H7 (cell line): ENCODE results near the gene KDM2A. TPM values are rescaled to one million over a fixed set of nuclear protein-coding genes. Genes with fewer than 3 reads are reported as not detected.
"Not testable (repeated sequence)": the region's sequence is repeated elsewhere in the genome, so short reads cannot be mapped to it uniquely, and the experiment has no call there.

Experiments used
- DNase-seq: peaks from one replicate; pipeline ENCODE4 v3.0.0; 2012
- H3K27me3 ChIP-seq: 2 replicates; pipeline ENCODE4 v1.6.0; 2011; ENCODE audit warnings: mild to moderate bottlenecking, low read length; ENCODE audit not compliant: control insufficient read depth, insufficient read depth
- H3K36me3 ChIP-seq: replicated peaks from 2 replicates; pipeline ENCODE4 v1.5.1; 2011; ENCODE audit warnings: low read length; ENCODE audit not compliant: control insufficient read depth, insufficient read depth
- H3K4me3 ChIP-seq: 2 replicates; pipeline ENCODE4 v1.5.1; 2011; ENCODE audit warnings: low read depth, mild to moderate bottlenecking, control low read depth, low read length, moderate library complexity; ENCODE audit not compliant: insufficient read depth
- total RNA-seq: library from RNA; depleted of rRNA; stranded (reverse); fragments of >200 nt; shearing (Covaris generic); gene quantifications from 2 replicates; pipeline ENCODE4 v1.2.3, GENCODE V29; 2014

Gene KDM2A
- total RNA-seq, 1 experiment from 2014 or later, result 29.2 TPM

- not testable (repeated sequence) for H3K4me3 ChIP-seq, DNase-seq, H3K36me3 ChIP-seq, H3K27me3 ChIP-seq
Measured at GRCh38 chr11:67168911-67169310, 49.8 kb downstream of the KDM2A start.

GRCh38 chr11:67174311-67174710 lies 55.2 kb downstream of the KDM2A start:
- Histone ChIP-seq H3K27me3 (no peaks in the 10 kb centered on the region), H3K36me3 (no peaks in the 10 kb centered on the region), H3K4me3 (no peak overlapping the region)
- no peak for DNase-seq

DNA sequence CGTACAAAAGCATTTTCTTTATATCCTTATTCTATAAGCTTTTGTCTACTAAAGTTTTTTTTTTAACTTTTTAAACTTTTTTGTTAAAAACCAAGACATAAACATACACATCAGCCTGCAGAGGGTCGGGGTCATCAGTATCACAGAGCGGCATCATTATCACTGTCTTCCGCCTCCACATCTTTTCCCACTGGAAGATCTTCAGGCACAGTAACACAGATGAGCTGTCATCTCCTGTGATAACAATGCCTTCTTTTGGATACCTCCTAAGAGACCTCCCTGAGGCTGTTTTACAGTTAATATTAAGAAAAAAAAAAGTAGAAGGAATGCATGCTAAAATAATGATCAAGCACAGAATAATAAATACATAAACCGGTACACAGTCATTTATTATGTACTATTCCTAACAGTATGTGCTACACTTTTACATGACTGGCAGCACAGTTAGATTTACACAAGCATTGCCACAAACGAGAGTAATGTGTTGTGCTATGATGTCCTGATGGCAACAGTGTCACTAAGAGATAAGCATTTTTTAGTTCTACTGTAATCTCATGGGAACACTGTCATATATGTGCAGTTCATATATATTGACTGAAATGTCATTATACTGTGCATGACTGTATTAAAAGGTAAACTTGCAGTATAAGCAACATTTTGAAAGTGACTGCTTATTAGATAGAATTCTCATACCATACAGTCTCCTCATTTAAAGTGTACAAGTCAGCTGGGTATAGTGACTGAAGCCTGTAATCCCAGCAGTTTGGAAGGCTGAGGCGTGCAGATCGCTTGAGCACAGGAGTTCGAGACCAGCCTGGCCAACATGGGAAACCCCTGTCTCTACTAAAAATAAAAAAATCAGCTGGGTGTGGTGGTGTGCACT lies 58.6 kb downstream of the KDM2A start:
- DNase-seq, result no peak
- H3K36me3 ChIP-seq, result no peaks in the 10 kb centered on the region; the same call in 1 of the 2 replicates
- no peak overlapping the region for H3K4me3 ChIP-seq
- no peaks in the 10 kb centered on the region for H3K27me3 ChIP-seq

GRCh38 chr11:67178421-67178820 lies 59.4 kb downstream of the KDM2A start:
- DNase-seq, result no peak
- H3K27me3 ChIP-seq, result no peaks in the 10 kb centered on the region
- no peaks in the 10 kb centered on the region; the same call in none of the 2 replicates for H3K36me3 ChIP-seq

GRCh38 chr11:67178878-67179277 lies 59.8 kb downstream of the KDM2A start:
- no peak overlapping the region for H3K4me3 ChIP-seq
- DNase-seq, result no peak
- H3K36me3 ChIP-seq, result no peaks in the 10 kb centered on the region; the same call in none of the 2 replicates
- H3K27me3 ChIP-seq, result no peaks in the 10 kb centered on the region

More at GRCh38 chr11:67178421-67178820, 59.4 kb downstream of the KDM2A start:
- H3K4me3 ChIP-seq, result no peak overlapping the region

- Histone ChIP-seq H3K27me3 (no peaks in the 10 kb centered on the region), H3K36me3 (no peaks in the 10 kb centered on the region; the same call in none of the 2 replicates), H3K4me3 (no peak overlapping the region)
- no peak for DNase-seq
Measured at GRCh38 chr11:67179892-67180490, 60.9 kb downstream of the KDM2A start.

DNA sequence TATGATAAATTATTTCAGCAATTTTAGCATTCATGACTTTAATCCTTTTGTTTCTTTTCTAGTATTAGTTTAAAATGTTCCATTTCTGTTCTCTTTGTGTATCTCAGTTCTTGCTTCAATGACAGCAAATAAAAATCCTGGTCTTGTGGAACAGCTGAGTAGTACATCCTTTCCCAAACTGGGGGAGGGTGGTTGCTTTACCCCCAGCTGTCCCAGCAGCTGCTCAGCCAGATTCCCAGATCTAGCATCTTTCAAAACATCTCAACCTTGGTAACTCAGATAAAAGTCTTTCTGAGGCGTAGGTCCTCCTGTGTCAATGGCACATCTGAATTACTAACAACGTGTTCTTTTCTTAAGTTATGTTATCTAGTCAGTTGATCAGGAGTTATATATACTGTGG lies 75.0 kb downstream of the KDM2A start:
- H3K27me3 ChIP-seq, result no peaks in the 10 kb centered on the region
- no peak for DNase-seq
- peaks cover 2% of the 10 kb centered on the region for H3K36me3 ChIP-seq
- no peak overlapping the region for H3K4me3 ChIP-seq

GRCh38 chr11:67195971-67196456 lies 77.0 kb downstream of the KDM2A start:
- Histone ChIP-seq H3K4me3 (no peak overlapping the region), H3K36me3 (peaks cover 3% of the 10 kb centered on the region), H3K27me3 (no peaks in the 10 kb centered on the region)
- DNase-seq, result peak; percentile 28

DNA sequence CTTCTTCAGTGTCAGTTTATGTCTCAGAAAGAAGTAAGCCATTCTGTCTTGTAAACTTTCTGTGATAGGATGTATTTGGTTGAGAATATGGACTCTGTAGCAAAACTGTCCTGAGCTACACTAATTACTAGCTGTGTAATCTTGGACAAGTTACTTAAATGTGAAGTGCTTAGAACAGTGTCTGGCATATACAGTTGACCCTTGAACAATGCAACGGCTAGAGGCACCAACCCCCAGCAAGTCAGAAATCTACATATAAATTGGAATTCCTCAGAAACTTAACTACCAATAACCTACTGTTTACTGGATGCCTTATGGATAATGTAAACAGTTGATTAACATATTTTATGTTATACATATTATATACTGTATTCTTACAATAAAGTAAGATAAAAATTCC lies 78.5 kb downstream of the KDM2A start:
- no peak overlapping the region for H3K4me3 ChIP-seq
- peaks cover 3% of the 10 kb centered on the region for H3K36me3 ChIP-seq
- no peak for DNase-seq

DNA sequence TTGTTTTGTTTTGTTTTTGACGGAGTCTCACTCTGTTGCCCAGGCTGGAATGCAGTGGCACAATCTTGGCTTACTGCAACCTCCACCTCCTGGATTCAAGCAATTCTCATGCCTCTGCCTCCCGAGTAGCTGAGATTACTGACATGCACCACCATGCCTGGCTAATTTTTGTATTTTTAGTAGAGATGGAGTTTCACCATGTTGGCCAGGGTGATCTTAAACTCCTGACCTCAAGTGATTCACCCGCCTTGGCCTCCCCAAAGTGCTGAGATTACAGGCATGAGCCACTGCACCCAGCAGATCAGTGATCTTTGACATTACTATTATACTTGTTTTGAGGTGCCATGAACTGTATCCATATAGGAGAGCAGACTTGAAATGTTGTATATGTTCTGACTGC lies 79.7 kb downstream of the KDM2A start:
- not testable (repeated sequence) for H3K27me3 ChIP-seq, H3K36me3 ChIP-seq, H3K4me3 ChIP-seq, DNase-seq

More for the DNA sequence above, 78.5 kb downstream of the KDM2A start:
- no peaks in the 10 kb centered on the region for H3K27me3 ChIP-seq

DNA sequence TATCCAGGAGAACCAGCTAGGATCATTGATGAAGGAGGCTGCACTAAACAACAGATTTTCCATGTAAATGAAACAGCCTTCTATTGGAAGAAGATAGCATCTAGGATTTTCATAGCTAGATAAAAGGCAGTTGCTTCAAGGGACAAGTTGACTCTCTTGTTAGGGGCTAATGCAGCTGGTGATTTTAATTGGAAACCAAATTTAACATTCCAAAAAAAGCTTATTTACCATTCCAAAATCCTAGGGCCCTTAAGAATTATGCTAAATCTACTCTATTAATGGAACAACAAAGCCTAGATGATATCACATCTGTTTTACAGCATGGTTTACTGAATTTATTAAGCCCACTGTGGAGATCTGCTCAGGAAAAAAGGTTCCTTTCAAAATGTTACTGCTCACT lies 80.7 kb downstream of the KDM2A start:
- H3K36me3 ChIP-seq, result peaks cover 1% of the 10 kb centered on the region; the same call in 1 of the 2 replicates
- DNase-seq, result no peak
- no peak overlapping the region for H3K4me3 ChIP-seq
- no peaks in the 10 kb centered on the region for H3K27me3 ChIP-seq

DNA sequence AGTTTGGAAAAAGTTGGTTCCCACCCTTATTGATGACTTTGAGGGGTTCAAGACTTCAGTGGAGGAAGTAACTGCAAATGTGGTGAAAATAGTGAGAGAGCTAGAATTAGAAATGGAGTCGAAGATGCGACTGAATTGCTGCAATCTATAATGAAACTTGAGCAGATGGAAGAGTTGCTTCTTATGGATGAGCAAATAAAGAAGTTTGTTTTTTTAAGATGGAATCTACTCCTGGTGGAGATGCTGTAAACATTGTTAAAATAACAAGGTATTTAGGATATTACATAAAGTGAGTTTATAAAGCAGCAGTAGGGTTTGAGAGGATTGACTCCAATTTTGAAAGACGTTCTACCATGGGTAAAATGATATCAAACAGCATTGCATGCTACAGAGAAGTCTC lies 83.0 kb downstream of the KDM2A start:
- Histone ChIP-seq H3K4me3 (no peak overlapping the region), H3K36me3 (peaks cover 1% of the 10 kb centered on the region; the same call in 1 of the 2 replicates), H3K27me3 (no peaks in the 10 kb centered on the region)
- DNase-seq, result no peak

GRCh38 chr11:67204822-67205221 lies 85.8 kb downstream of the KDM2A start:
- Histone ChIP-seq H3K36me3 (peaks cover 4% of the 10 kb centered on the region), H3K27me3 (no peaks in the 10 kb centered on the region), H3K4me3 (no peak overlapping the region)
- DNase-seq, result no peak

DNA sequence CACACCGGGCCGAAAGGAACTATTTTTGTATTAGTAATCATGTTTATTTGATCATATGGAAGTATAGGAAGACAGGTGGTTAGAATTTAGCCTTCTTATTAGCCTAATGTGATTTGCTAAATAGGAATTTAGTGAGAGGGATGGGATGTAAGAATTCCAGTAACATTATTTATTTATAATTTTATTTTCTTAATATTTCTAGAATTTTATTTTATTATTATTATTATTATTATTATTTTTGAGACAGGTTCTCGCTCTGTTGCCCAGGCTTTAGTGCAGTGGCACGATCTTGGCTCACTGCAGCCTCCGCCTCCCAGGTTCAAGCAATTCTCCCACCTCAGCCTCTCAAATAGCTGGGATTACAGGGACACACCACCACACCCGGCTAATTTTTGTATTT lies 90.2 kb downstream of the KDM2A start:
- not testable (repeated sequence) for H3K4me3 ChIP-seq, H3K36me3 ChIP-seq, H3K27me3 ChIP-seq, DNase-seq
